GM23338 (cell line): ENCODE data around the gene MCTP1. TPM values are rescaled to one million over a fixed set of nuclear protein-coding genes. Genes with fewer than 3 reads are reported as not detected.

ENCODE experiments used
- ATAC-seq: fragments of 200-7000 bp; cut with Tn5 transposase; 3 replicates; pipeline ENCODE4 v1.9.1; 2020
- DNase-seq: peaks from one replicate; pipeline ENCODE4 v3.0.0-alpha.2; 2015; ENCODE audit warnings: low spot score
- H2AFZ ChIP-seq: fragments of 200-600 bp; sonication (generic); 2 replicates; pipeline ENCODE4 v1.8.0; 2016; ENCODE audit warnings: antibody characterized with exemption, mild to moderate bottlenecking, moderate library complexity
- H3F3A ChIP-seq: fragments of 200-600 bp; sonication (generic); replicated peaks from 2 replicates; pipeline ENCODE4 v1.8.0; 2017; ENCODE audit warnings: antibody characterized with exemption, mixed run types, low read depth
- H3K27ac ChIP-seq: fragments of 200-600 bp; sonication (generic); 2 replicates; pipeline ENCODE4 v1.6.1; 2016; ENCODE audit warnings: low read depth
- H3K27me3 ChIP-seq: fragments of 200-600 bp; sonication (generic); 2 replicates; pipeline ENCODE4 v1.8.0; 2016; ENCODE audit warnings: mild to moderate bottlenecking, mixed run types, moderate library complexity; ENCODE audit not compliant: insufficient read depth
- H3K36me3 ChIP-seq: fragments of 200-600 bp; sonication (generic); 2 replicates; pipeline ENCODE4 v1.8.0; 2016; ENCODE audit warnings: mild to moderate bottlenecking; ENCODE audit not compliant: insufficient read depth
- H3K4me1 ChIP-seq: fragments of 200-600 bp; sonication (generic); 2 replicates; pipeline ENCODE4 v1.8.0; 2016; ENCODE audit warnings: mild to moderate bottlenecking, moderate library complexity; ENCODE audit not compliant: insufficient read depth
- H3K4me2 ChIP-seq: fragments of 200-600 bp; sonication (generic); 2 replicates; pipeline ENCODE4 v1.7.1; 2017; ENCODE audit warnings: mixed run types
- H3K4me3 ChIP-seq: fragments of 200-600 bp; sonication (generic); 2 replicates; pipeline ENCODE4 v1.6.1; 2016; ENCODE audit warnings: mixed run types
- H3K79me2 ChIP-seq: fragments of 200-600 bp; sonication (generic); replicated peaks from 2 replicates; pipeline ENCODE4 v1.8.0; 2017; ENCODE audit warnings: mild to moderate bottlenecking; ENCODE audit not compliant: insufficient read depth
- H3K9me2 ChIP-seq: fragments of 200-600 bp; sonication (generic); 2 replicates; pipeline ENCODE4 v1.8.0; 2017; ENCODE audit not compliant: insufficient read depth
- H4K20me1 ChIP-seq: fragments of 200-600 bp; sonication (generic); replicated peaks from 2 replicates; pipeline ENCODE4 v1.8.0; 2017; ENCODE audit warnings: mild to moderate bottlenecking; ENCODE audit not compliant: insufficient read depth
- H3K27ac Mint-ChIP-seq: 2 replicates; pipeline ENCODE4 v1.8.0; 2020; ENCODE audit warnings: inconsistent platforms, mild to moderate bottlenecking, moderate library complexity, mixed read lengths
- H3K27me3 Mint-ChIP-seq: 3 replicates; pipeline ENCODE4 v1.8.0; 2022; ENCODE audit warnings: low read depth, mild to moderate bottlenecking, moderate library complexity, mixed read lengths, inconsistent platforms; ENCODE audit not compliant: insufficient read depth, poor library complexity
- H3K36me3 Mint-ChIP-seq: 3 replicates; pipeline ENCODE4 v1.8.0; 2021; ENCODE audit warnings: low read depth, mild to moderate bottlenecking, inconsistent platforms, moderate library complexity, mixed read lengths
- H3K4me1 Mint-ChIP-seq: 3 replicates; pipeline ENCODE4 v1.8.0; 2020; ENCODE audit warnings: mild to moderate bottlenecking, inconsistent platforms, mixed read lengths
- H3K4me3 Mint-ChIP-seq: 3 replicates; pipeline ENCODE4 v1.8.0; 2021; ENCODE audit warnings: moderate library complexity, mild to moderate bottlenecking, inconsistent platforms, mixed read lengths
- H3K9me3 Mint-ChIP-seq: 3 replicates; pipeline ENCODE4 v1.8.0; 2020; ENCODE audit warnings: moderate library complexity, mild to moderate bottlenecking, inconsistent platforms, mixed read lengths
- CREB1 ChIP-seq: fragments of 250-450 bp; sonication (Bioruptor Pico); IDR thresholded peaks from 2 replicates; pipeline ENCODE4 v1.5.0; 2020; ENCODE audit warnings: low read depth, mild to moderate bottlenecking, moderate library complexity
- ETS1 ChIP-seq: IDR thresholded peaks from 2 replicates; pipeline ENCODE4 v1.6.1; 2016; ENCODE audit warnings: antibody characterized with exemption
- EZH2 ChIP-seq: fragments of 200-600 bp; sonication (generic); IDR thresholded peaks from one replicate; pipeline ENCODE4 v1.8.0; 2017; ENCODE audit warnings: antibody characterized with exemption, mild to moderate bottlenecking, low read depth; ENCODE audit not compliant: unreplicated experiment
- EZH2phosphoT487 ChIP-seq: fragments of 200-600 bp; sonication (generic); IDR thresholded peaks from one replicate; pipeline ENCODE4 v1.8.1; 2018; ENCODE audit warnings: antibody characterized with exemption; ENCODE audit not compliant: unreplicated experiment
- JUNB ChIP-seq: IDR thresholded peaks from one replicate; pipeline ENCODE4 v1.6.1; 2016; ENCODE audit warnings: antibody characterized with exemption; ENCODE audit not compliant: unreplicated experiment
- NANOG ChIP-seq: IDR thresholded peaks from 2 replicates; pipeline ENCODE4 v1.6.1; 2016; ENCODE audit warnings: antibody characterized with exemption, borderline replicate concordance
- POLR2AphosphoS5 ChIP-seq: IDR thresholded peaks from 2 replicates; pipeline ENCODE4 v1.6.1; 2016; ENCODE audit warnings: antibody characterized with exemption, low read depth
- REST ChIP-seq: IDR thresholded peaks from one replicate; pipeline ENCODE4 v1.6.1; 2018; ENCODE audit warnings: antibody characterized with exemption; ENCODE audit not compliant: unreplicated experiment
- STAT1 ChIP-seq: IDR thresholded peaks from one replicate; pipeline ENCODE4 v1.6.1; 2016; ENCODE audit warnings: antibody characterized with exemption; ENCODE audit not compliant: unreplicated experiment
- ZNF114 ChIP-seq: fragments of 250-450 bp; sonication (Bioruptor Pico); IDR thresholded peaks from 2 replicates; pipeline ENCODE4 v1.5.0; 2020; ENCODE audit warnings: mild to moderate bottlenecking, moderate library complexity
- ZNF331 ChIP-seq: fragments of 250-450 bp; sonication (Bioruptor Pico); IDR thresholded peaks from 2 replicates; pipeline ENCODE4 v1.5.0; 2020; ENCODE audit warnings: low read depth, mild to moderate bottlenecking, moderate library complexity
- ZNF462 ChIP-seq: fragments of 250-450 bp; sonication (Bioruptor Pico); IDR thresholded peaks from 2 replicates; pipeline ENCODE4 v1.5.0; 2020; ENCODE audit warnings: mild to moderate bottlenecking, moderate library complexity
- polyA plus RNA-seq: library from polyadenylated mRNA; unstranded; fragments of >200 nt; fragmentation: Nextera tagmentation; extraction: Ambion mirVana; gene quantifications from 2 replicates; pipeline ENCODE4 v1.2.1, GENCODE V29; 2016
- total RNA-seq: library from RNA; depleted of rRNA; stranded (reverse); fragments of >200 nt; shearing (Covaris generic); gene quantifications from 2 replicates; pipeline ENCODE4 v1.2.3, GENCODE V29; 2014

MCTP1 gene
- total and polyA plus RNA-seq, 2 experiments from 2014 or later, result 3.7 to 4.2 TPM

GRCh38 chr5:94810281-94810680 lies 474.6 kb downstream of the MCTP1 start:
- Histone ChIP-seq H3K27ac (no peak overlapping the region), H3K27me3 (no peaks in the 10 kb centered on the region), H3K9me2 (no peaks in the 10 kb centered on the region), H4K20me1 (no peaks in the 10 kb centered on the region), H3K4me3 (no peak overlapping the region), H3K4me1 (no peaks in the 10 kb centered on the region), H3K4me2 (no peak overlapping the region), H2AFZ (no peak overlapping the region), H3K36me3 (no peaks in the 10 kb centered on the region), H3F3A (no peaks in the 10 kb centered on the region), H3K79me2 (no peaks in the 10 kb centered on the region)
- ATAC-seq (no peak), DNase-seq (no peak)
- no peaks in the 10 kb centered on the region for H3K27me3 Mint-ChIP-seq
- no peak overlapping the region for H3K4me3 Mint-ChIP-seq
- no peak overlapping the region for H3K27ac Mint-ChIP-seq
- H3K36me3 Mint-ChIP-seq, result no peaks in the 10 kb centered on the region
- no peaks in the 10 kb centered on the region for H3K9me3 Mint-ChIP-seq
- TF ChIP-seq EZH2phosphoT487, result no peak
- no peaks in the 10 kb centered on the region for H3K4me1 Mint-ChIP-seq

GRCh38 chr5:94808497-94808896 lies 476.4 kb downstream of the MCTP1 start:
- Mint-ChIP-seq H3K4me3 (no peak overlapping the region), H3K27me3 (no peaks in the 10 kb centered on the region), H3K4me1 (no peaks in the 10 kb centered on the region), H3K36me3 (no peaks in the 10 kb centered on the region), H3K9me3 (no peaks in the 10 kb centered on the region), H3K27ac (no peak overlapping the region)
- no peaks in the 10 kb centered on the region for H3K9me2 ChIP-seq
- H3K4me1 ChIP-seq, result no peaks in the 10 kb centered on the region
- no peak overlapping the region for H2AFZ ChIP-seq
- H3K36me3 ChIP-seq, result no peaks in the 10 kb centered on the region
- no peak for ATAC-seq
- no peak overlapping the region for H3K4me3 ChIP-seq
- H3K79me2 ChIP-seq, result no peaks in the 10 kb centered on the region
- H3K27ac ChIP-seq, result no peak overlapping the region
- H3K4me2 ChIP-seq, result no peak overlapping the region
- H3K27me3 ChIP-seq, result no peaks in the 10 kb centered on the region
- no peaks in the 10 kb centered on the region for H4K20me1 ChIP-seq
- DNase-seq, result no peak
- no peaks in the 10 kb centered on the region for H3F3A ChIP-seq
- TF ChIP-seq ZNF331 (CRISPR knock-in tag), result no peak
- no peak for TF ChIP-seq EZH2
- TF ChIP-seq CREB1 (CRISPR knock-in tag), result no peak
- TF ChIP-seq STAT1, result no peak
- no peak for TF ChIP-seq REST
- TF ChIP-seq POLR2AphosphoS5, result no peak
- no peak for TF ChIP-seq EZH2phosphoT487
- TF ChIP-seq ETS1, result no peak
- TF ChIP-seq JUNB, result no peak
- no peak for TF ChIP-seq NANOG
- no peak for TF ChIP-seq ZNF462
- no peak for TF ChIP-seq ZNF114 (CRISPR knock-in tag)
